G401.6 (cell line): ENCODE data around the gene DGCR2.
"Not testable (repeated sequence)": the region's sequence is repeated elsewhere in the genome, so short reads cannot be mapped to it uniquely, and the experiment has no call there.

Source experiments
- FAIRE-seq: peaks from 2 replicates; lab custom pipeline; 2012; peaks lifted over from hg19 to GRCh38; lab: Jason Lieb, UNC

DGCR2 gene

DNA sequence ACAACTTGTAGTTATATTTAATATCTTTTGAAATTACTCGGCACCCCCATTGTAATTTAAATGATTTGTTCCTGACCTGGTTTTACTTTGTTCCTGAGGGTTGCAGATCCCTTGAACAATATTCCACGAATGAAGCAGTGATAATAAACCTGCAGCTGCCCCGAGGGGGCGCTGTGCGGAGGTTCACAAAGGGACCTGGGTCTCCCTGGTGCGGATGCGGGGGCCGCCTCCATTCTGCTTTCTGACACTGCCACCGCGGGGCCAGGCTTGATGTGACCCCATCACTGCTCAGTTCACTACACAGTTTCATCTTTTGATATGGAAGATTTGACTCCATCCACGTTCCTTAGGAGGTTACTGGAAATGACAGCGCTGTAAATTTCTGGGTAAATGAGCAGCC lies 123.2 kb downstream of the DGCR2 start:
- no peak for FAIRE-seq

DNA sequence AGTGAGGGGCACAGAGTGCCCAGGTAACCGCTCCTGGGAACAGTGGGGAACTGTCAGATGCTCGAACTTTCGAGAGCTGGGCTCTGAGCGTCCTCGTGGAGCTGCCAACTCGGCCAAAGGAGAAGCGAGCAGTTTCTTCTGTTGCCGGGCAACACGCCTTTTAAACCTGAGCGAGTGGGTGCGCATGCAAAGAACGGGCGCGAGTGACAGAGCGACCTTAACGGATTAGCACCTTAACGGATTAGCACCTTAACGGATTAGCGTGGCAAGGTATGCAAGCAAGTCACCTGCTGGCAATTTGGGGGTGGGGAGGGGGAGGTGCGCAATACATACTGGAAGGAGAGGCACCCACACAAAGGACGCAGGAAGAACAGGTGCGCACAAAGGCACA lies 124.3 kb downstream of the DGCR2 start:
- no peak for FAIRE-seq

DNA sequence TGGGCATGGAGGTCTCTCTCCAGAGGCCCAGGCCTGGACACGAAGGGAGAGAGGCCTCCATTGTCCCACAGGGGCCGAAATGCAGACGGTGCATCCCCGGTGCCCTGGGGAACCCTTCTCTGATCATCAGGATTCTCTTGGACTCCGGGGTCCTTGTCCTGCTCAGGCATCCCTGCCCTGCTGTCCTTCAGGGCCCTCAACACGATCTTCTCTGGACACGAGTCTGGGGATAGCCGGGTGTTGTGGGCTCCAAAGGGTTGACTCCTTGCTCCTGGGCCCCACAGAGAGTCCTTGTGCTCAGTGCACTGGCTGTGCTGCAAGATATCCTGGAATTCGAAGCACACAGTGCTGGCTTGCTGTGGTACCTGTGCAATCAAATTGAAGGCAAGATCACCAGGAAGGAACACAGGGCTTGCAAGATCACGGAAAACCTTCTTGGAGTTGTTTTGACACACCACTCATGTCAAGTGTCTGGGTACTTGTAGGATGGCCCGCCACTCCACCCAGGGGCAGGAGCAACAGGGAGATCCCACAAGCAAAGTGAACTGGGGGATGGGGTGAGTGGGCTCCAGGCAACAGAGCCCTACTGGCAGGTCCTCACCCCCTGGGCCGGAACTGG lies 124.8 kb downstream of the DGCR2 start:
- FAIRE-seq, result no peak

DNA sequence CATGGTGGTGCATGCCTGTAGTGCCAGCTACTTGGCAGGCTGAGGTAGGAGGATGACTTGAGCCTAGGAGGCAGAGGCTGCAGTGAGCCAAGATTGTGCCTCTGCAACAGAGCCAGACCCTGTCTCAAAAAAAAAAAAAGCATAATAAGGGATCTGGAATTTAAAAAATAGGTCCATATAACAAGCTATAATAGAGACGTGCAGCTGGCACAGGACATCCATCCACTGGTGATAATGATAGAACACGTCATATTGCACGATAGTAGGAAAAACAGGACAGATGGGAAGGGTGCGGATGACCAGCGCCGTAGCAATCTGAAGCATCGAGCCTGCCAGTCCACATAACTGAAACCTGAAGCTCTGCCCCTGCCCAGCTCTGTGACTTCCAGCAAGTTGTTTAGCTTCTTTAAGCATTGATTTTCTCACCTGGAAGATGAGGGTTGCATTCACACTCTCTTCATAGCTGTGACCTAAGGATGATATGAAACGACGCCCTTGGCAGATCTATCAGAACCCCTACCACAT lies 125.8 kb downstream of the DGCR2 start:
- FAIRE-seq, result no peak

DNA sequence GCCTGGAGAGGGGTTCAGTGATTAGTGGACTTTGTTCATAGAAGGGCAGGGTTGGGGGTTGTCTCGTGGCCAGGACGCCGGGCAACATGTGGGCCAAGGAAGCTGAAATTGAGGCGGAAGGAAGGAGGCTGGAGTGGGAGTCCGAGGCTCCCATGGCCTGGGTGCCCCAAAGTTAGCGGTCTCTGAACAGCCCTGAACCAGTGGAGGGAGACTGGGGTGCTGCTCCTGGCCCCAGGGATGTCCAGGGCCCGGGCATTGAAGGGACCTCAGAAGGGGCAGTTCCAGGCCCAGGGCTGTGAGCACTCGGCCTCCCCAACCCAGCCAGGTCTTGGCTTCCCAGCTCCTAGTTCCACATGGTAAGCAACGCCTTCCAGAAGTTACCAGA lies 126.9 kb downstream of the DGCR2 start:
- no peak for FAIRE-seq

DNA sequence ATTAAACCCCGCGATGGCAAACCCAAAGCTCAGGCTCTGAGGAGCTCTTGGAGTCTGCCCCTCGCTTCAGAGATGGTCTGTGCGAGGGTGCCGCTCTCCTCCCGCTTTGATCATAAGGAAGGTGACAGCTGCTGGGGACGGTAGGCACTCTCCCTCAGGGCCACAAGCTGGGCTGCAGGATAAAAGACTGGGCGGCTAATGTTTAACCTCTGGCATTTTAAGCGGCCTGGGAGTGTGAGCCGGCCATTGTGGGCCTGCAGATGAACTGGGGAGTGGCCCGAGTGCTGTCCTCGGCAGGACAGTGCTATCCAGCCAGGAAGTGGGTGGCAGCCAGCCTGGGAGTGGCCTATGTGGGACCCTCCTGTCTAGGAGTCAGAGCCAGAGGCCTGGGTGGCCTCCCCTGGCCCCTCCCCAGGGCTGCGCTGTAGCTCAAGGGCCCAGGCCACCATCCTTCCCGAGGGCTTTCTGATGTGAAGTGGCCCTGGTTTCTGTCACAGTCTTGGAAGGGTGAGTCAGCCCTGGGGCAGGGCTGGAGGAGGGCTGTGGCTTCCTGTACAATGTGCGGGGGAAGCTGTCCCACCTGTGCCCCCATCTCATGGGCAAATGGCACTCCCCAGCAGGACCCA lies 127.4 kb downstream of the DGCR2 start:
- no peak for FAIRE-seq

DNA sequence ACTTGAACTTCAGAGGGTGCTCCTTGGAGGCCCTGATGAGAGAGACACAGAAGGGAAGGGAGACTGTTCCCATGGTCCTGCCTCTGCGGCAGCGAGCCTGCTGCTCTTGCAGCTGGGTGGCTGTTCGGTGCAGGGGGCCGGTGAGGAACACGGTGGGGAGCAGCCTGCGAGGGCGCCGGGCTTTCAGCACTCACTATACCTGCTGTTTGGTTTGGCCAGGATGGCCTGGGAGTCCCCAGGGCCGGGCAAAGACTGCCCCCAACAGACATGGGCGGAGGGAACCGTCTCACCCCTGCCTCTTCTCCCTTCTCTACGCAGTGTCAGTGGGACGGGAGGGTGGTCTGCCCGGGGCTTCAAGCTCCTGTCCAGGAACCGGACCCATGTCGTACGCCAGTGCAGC lies 128.2 kb downstream of the DGCR2 start:
- no peak for FAIRE-seq

DNA sequence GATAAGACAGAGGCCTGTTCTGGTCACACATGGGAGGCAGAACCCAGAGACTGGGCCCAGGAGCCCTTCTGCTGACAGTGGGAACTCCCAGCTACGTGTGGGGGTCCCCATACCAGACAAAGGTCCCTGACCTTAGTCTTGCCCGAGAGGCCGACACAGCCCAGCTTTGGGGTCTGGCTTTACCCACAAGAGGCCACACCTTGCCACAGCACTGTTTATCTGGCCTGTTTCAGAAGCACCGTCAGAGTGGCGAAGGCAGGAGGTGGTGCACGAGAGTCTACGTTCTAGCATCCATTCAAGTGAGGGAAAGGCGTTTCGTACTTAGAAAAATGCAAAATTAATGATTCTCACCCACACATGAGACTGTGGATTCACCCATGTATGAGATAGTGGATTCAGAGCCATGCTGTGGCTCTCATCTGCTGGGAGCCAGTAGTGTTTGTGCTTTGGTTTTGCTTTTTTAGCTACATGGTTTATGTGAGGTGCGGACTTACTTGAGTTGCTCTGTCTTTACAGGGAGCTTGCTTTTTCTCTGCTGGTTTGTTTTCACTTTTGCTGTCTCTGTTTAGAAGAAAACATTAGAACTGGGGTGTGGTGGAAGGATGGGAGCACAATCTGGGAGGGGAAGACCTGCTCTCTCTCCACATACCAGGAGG lies 129.5 kb downstream of the DGCR2 start:
- no peak for FAIRE-seq

DNA sequence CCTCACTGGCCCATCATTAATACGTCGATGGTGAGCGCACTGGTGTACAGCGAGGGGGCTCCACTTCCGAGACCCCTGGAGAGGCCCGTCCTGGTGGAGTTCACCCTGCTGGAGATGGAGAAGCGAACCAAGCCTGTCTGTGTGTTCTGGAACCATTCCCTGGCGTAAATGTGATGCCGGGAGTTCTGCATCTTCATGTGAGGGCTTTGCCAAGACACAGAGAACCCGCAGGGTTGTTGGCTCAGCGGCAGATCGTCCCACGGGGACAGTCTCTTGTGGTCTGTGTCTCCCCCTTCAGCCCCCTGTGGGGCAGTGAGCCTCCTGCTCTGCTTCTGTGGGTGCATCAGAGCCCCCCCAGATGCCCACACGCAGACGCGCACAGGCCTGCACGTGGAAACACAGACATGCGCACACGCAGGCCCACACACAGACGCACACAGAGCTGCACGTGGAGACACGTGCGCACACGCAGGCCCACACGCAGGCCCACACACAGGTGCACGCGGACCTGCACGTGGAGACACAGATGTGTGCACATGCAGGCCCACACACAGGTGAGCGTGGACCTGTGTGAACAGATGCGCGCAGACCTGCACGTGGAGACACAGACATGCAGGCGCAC lies 130.3 kb downstream of the DGCR2 start:
- FAIRE-seq, result no peak

DNA sequence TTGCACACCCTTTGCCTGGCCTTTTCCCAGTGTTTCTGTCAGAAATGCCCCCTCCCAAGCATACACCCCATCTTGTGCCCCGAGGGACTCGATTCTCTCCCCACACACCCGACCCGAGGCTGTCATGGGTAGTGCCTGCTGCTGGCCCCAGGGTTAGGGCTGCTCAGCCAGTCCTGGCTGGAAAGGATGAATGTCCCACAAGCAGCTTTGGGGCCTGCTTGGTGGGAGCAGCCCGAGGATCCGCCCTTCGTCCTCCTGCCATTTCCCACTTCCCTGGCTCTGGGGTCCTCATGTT lies 131.1 kb downstream of the DGCR2 start:
- FAIRE-seq, result no peak

DNA sequence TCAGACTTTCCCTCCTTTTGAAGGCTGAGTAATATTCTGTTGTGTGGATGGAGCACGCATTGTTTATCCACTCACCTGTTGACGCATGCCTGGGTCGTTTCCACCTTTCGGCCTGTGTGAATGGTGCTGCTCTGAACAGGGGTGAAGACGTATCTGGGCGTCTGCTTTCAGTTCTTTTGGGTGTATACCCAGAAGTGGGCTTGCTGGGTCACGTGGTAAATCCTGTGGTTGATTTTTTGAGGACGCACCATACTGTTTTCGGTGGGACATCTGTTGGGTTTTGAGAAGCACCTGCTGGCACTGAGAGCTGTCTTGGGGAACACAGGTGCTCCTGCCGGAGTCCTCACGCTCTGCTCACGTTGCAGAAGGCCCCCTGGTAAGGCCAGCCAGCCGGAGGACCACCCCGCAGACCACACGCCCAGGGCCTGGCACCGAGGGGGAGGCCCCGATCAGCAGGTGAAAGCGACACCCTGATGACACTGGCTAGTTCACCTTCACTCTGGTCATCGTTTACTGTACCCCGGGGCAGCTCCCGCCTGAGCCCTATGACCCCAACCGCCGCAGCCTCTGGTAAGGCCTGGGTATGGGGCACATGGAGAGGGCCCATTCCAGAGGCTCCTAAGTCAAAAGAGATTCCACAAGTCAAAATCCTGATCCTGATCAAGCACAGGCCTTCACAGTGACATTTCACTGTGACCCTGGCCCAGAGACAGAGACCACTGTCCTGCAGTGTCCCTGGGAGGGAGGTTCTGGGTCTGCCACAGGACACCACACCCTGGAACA lies 131.7 kb downstream of the DGCR2 start:
- FAIRE-seq, result no peak

DNA sequence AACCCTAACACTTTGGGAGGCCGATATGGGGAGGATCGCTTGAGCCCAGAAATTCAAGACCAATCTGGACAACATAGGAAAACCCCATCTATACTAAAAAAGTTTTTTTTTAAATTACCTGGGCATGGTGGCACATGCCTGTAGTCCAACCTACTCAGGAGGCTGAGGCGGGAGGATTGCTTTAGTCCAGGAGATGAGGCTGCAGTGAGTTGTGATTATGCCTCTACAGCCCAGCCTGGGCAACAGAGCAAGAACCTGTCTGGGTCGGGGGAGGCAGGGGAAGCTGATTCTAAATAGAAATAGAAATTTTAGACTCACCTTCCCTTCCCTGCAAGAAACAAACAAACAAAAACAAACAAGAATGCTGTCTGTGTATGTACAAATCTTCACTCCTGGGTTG lies 133.3 kb downstream of the DGCR2 start:
- FAIRE-seq, result no peak

DNA sequence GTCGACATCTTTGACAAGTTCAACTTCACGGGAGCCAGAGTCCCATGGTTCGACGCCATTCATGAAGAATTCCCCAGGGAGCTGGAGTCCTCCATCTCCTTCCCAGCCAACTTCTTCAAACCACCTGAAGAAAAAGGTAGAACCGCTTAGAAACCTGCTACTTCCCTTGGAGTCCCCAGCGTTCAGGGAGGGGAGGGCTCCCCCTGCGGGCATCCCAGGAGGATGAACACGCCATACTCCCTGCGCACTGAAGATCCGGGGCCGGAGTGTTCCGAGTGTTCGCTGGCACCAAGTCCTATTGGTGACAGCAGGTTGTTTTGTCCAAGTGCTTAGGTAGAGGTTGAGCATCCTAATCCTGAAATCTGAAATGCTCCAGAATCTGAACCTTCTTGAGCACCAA lies 134.4 kb downstream of the DGCR2 start:
- FAIRE-seq, result no peak

DNA sequence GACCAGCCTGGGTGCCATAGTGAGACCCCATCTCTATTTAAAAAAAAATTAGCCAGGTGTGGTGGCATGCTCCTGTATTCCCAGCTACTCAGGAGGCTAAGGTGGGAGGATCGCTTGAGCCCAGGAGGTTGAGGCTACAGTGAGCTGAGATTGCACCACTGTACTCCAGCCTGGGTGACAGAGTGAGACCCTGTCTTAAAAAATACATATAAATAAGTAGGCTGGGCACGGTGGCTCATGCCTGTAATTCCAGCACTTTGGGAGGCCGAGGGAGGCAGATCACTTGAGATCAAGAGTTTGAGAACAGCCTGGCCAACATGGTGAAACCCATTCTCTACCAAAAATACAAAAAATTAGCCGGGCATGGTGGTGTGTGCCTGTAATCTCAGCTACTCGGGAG lies 135.1 kb downstream of the DGCR2 start:
- FAIRE-seq, result not testable (repeated sequence)
